Measurements from ENCODE around the gene SULT1B1.

The SULT1B1 gene

DNA sequence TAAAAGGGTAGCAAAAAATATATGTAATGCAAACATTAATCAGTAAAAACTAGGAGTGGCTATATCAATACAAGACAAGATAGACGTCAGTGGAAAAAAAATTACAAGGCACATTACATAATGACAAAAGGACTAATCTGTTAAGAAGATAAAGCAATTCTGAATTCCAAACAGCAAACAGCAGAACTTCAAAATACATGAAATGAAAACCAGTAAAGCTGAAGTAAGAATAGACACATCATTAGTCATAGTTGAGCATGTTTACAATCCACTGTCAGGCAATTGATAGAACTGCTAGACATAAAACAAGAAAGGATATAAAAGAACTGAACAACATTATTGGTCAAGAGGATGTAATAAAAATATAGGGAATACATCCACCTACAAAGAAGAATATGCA, 12.2 kb downstream of the SULT1B1 start:
- no peaks in the 10 kb centered on the region for H3K36me3 ChIP-seq (ENCODE audit: insufficient read depth, low read length)
- H3K27ac ChIP-seq (ENCODE audit: low read depth, low read length) = no peak overlapping the region
- no peaks in the 10 kb centered on the region for H3K27me3 ChIP-seq (ENCODE audit: control insufficient read depth in 1 of 2, insufficient read depth in 2 of 2, low read length in 2 of 2)
- no peaks in the 10 kb centered on the region for H3K4me1 ChIP-seq (ENCODE audit: insufficient read depth, low read length)
- H3K9ac ChIP-seq (ENCODE audit: low read length) = no peak overlapping the region
- no peak overlapping the region for H3K4me3 ChIP-seq (ENCODE audit: low read depth in 1 of 2, low read length in 2 of 2)
- H3K9me3 ChIP-seq (ENCODE audit: low read length) = no peaks in the 10 kb centered on the region

GRCh38 chr4:69744157-69744478, 16.3 kb downstream of the SULT1B1 start:
- H3K4me1 ChIP-seq (ENCODE audit: insufficient read depth, low read length) = no peaks in the 10 kb centered on the region
- no peaks in the 10 kb centered on the region for H3K27me3 ChIP-seq (ENCODE audit: control insufficient read depth in 1 of 2, insufficient read depth in 2 of 2, low read length in 2 of 2)
- no peak overlapping the region for H3K27ac ChIP-seq (ENCODE audit: low read depth, low read length)
- H3K4me3 ChIP-seq (ENCODE audit: low read depth in 1 of 2, low read length in 2 of 2) = no peak overlapping the region
- H3K9me3 ChIP-seq (ENCODE audit: low read length) = no peaks in the 10 kb centered on the region
- no peaks in the 10 kb centered on the region for H3K36me3 ChIP-seq (ENCODE audit: insufficient read depth, low read length)
- H3K9ac ChIP-seq (ENCODE audit: low read length) = no peak overlapping the region

DNA sequence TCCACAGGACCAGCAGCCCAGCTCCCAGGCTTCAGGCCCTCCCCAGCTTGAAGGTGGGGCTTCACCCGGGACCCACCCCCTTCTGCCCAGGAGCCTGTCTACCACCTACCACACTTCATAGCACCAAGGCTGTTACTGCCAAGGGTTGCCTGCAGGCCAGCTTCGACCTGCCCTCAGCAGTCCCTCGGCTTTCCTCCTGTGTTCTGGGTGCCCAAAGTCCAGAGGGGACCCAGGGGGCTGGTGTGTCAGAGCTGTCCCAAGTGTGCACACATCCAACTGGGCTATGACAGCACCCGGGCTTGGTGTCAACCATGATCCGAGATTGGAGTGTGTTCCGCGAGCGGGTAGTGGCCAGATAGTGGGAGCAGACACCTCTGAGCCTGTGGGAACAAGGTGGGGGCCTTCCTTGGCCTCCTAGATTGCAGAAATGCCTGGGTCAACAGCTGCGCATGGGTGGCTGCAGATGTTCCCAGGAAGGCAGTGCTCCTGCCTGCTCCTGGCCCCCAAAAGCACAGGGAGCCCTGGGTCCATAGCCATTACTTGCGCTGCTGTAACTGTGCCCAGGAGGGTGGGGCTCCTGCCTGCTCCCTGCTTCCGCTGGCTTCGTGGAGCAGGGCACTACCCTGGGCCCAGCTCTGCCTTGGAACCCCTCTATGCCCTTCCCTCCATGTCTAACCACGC, 16.8 kb downstream of the SULT1B1 start:
- Histone ChIP-seq H3K9me3 (ENCODE audit: low read length) (no peaks in the 10 kb centered on the region), H3K27ac (ENCODE audit: low read depth, low read length) (no peak overlapping the region)

GRCh38 chr4:69742596-69742995, 17.8 kb downstream of the SULT1B1 start:
- Histone ChIP-seq H3K9me3 (ENCODE audit: low read length) (no peaks in the 10 kb centered on the region), H3K36me3 (ENCODE audit: insufficient read depth, low read length) (no peaks in the 10 kb centered on the region), H3K4me3 (ENCODE audit: low read depth in 1 of 2, low read length in 2 of 2) (no peak overlapping the region), H3K9ac (ENCODE audit: low read length) (no peak overlapping the region), H3K27me3 (ENCODE audit: control insufficient read depth in 1 of 2, insufficient read depth in 2 of 2, low read length in 2 of 2) (no peaks in the 10 kb centered on the region), H3K27ac (ENCODE audit: low read depth, low read length) (no peak overlapping the region), H3K4me1 (ENCODE audit: insufficient read depth, low read length) (no peaks in the 10 kb centered on the region)

More for the DNA sequence above, 16.8 kb downstream of the SULT1B1 start:
- Histone ChIP-seq H3K9ac (ENCODE audit: low read length) (no peak overlapping the region), H3K4me1 (ENCODE audit: insufficient read depth, low read length) (no peaks in the 10 kb centered on the region), H3K27me3 (ENCODE audit: control insufficient read depth in 1 of 2, insufficient read depth in 2 of 2, low read length in 2 of 2) (no peaks in the 10 kb centered on the region), H3K4me3 (ENCODE audit: low read depth in 1 of 2, low read length in 2 of 2) (no peak overlapping the region), H3K36me3 (ENCODE audit: insufficient read depth, low read length) (no peaks in the 10 kb centered on the region)

GRCh38 chr4:69738872-69739271, 21.5 kb downstream of the SULT1B1 start:
- no peak overlapping the region for H3K27ac ChIP-seq (ENCODE audit: low read depth, low read length)

DNA sequence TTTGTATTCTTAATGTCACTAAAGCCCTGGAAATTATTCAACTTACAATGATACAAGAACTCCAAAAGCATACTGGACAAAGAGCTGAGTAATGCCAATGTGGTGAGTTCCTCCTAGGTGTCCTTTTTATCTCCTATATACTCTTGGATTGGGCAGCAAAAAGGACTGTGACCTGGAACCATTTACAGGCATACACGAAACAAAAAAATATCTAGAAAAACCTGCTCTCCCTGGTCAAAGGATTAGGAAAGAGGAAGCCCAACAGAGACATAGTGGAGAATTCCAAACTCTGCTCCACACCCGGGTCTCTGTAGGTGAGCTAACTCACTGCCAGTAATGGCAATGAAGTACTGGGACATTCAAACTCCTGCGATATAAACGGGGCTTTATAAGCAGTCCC, 25.3 kb downstream of the SULT1B1 start:
- H3K27ac ChIP-seq (ENCODE audit: low read depth, low read length) = no peak overlapping the region
- H3K4me3 ChIP-seq (ENCODE audit: low read depth in 1 of 2, low read length in 2 of 2) = no peak overlapping the region
- H3K9me3 ChIP-seq (ENCODE audit: low read length) = no peaks in the 10 kb centered on the region
- H3K4me1 ChIP-seq (ENCODE audit: insufficient read depth, low read length) = no peaks in the 10 kb centered on the region
- H3K36me3 ChIP-seq (ENCODE audit: insufficient read depth, low read length) = no peaks in the 10 kb centered on the region
- H3K9ac ChIP-seq (ENCODE audit: low read length) = no peak overlapping the region
- no peaks in the 10 kb centered on the region for H3K27me3 ChIP-seq (ENCODE audit: control insufficient read depth in 1 of 2, insufficient read depth in 2 of 2, low read length in 2 of 2)

More at GRCh38 chr4:69738872-69739271, 21.5 kb downstream of the SULT1B1 start:
- H3K27me3 ChIP-seq (ENCODE audit: control insufficient read depth in 1 of 2, insufficient read depth in 2 of 2, low read length in 2 of 2) = no peaks in the 10 kb centered on the region
- H3K4me3 ChIP-seq (ENCODE audit: low read depth in 1 of 2, low read length in 2 of 2) = no peak overlapping the region
- no peaks in the 10 kb centered on the region for H3K9me3 ChIP-seq (ENCODE audit: low read length)
- H3K9ac ChIP-seq (ENCODE audit: low read length) = no peak overlapping the region
- H3K4me1 ChIP-seq (ENCODE audit: insufficient read depth, low read length) = no peaks in the 10 kb centered on the region
- H3K36me3 ChIP-seq (ENCODE audit: insufficient read depth, low read length) = no peaks in the 10 kb centered on the region

DNA sequence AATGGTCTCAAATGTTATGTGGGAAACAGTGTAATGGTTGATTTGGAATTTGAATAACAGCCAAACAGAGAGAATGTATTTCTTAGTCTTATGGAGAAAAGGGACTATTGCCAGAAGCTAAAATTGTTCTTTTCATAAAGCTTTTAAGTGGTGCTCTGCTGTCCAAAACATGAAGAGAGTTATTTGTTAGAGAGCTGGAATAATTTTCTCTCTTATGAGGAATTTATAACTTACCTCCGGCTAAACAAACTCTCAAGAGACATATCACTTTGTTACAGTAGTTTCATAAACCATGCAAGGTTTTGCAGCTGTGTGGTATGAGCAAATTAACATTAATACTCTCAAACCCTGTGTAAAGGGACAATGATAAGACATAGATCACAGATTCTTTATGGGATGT, 28.6 kb downstream of the SULT1B1 start:
- no peak overlapping the region for H3K27ac ChIP-seq (ENCODE audit: low read depth, low read length)
- no peaks in the 10 kb centered on the region for H3K27me3 ChIP-seq (ENCODE audit: control insufficient read depth in 1 of 2, insufficient read depth in 2 of 2, low read length in 2 of 2)
- no peak overlapping the region for H3K4me3 ChIP-seq (ENCODE audit: low read depth in 1 of 2, low read length in 2 of 2)
- H3K9me3 ChIP-seq (ENCODE audit: low read length) = no peaks in the 10 kb centered on the region
- H3K4me1 ChIP-seq (ENCODE audit: insufficient read depth, low read length) = no peaks in the 10 kb centered on the region
- no peak overlapping the region for H3K9ac ChIP-seq (ENCODE audit: low read length)
- no peaks in the 10 kb centered on the region for H3K36me3 ChIP-seq (ENCODE audit: insufficient read depth, low read length)

GRCh38 chr4:69731241-69731640, 29.2 kb downstream of the SULT1B1 start:
- Histone ChIP-seq H3K27me3 (ENCODE audit: control insufficient read depth in 1 of 2, insufficient read depth in 2 of 2, low read length in 2 of 2) (no peaks in the 10 kb centered on the region), H3K9ac (ENCODE audit: low read length) (no peak overlapping the region), H3K9me3 (ENCODE audit: low read length) (no peaks in the 10 kb centered on the region), H3K27ac (ENCODE audit: low read depth, low read length) (no peak overlapping the region), H3K4me1 (ENCODE audit: insufficient read depth, low read length) (no peaks in the 10 kb centered on the region), H3K4me3 (ENCODE audit: low read depth in 1 of 2, low read length in 2 of 2) (no peak overlapping the region), H3K36me3 (ENCODE audit: insufficient read depth, low read length) (no peaks in the 10 kb centered on the region)

DNA sequence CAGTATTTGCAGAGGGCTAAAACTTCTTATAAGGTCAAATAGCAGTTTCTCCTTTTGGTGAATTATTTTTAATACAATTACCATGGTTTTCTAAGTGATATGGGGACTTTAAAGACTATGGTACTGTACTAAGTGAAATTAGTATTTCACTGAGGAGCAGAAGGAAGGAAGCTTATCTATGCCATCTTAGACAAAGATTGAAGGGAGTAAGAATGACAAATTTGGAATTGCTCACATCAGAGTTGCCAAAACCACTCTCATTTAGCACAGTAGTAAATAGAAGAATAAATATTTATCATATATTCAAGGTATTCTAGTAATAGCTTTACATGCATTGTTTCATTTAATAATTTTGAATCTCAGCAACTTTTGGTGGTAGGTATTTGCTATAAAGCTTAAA, 30.4 kb downstream of the SULT1B1 start:
- no peak overlapping the region for H3K4me3 ChIP-seq (ENCODE audit: low read depth in 1 of 2, low read length in 2 of 2)
- H3K27ac ChIP-seq (ENCODE audit: low read depth, low read length) = no peak overlapping the region
- no peaks in the 10 kb centered on the region for H3K36me3 ChIP-seq (ENCODE audit: insufficient read depth, low read length)
- no peaks in the 10 kb centered on the region for H3K9me3 ChIP-seq (ENCODE audit: low read length)
- no peaks in the 10 kb centered on the region for H3K4me1 ChIP-seq (ENCODE audit: insufficient read depth, low read length)
- no peak overlapping the region for H3K9ac ChIP-seq (ENCODE audit: low read length)
- no peaks in the 10 kb centered on the region for H3K27me3 ChIP-seq (ENCODE audit: control insufficient read depth in 1 of 2, insufficient read depth in 2 of 2, low read length in 2 of 2)

DNA sequence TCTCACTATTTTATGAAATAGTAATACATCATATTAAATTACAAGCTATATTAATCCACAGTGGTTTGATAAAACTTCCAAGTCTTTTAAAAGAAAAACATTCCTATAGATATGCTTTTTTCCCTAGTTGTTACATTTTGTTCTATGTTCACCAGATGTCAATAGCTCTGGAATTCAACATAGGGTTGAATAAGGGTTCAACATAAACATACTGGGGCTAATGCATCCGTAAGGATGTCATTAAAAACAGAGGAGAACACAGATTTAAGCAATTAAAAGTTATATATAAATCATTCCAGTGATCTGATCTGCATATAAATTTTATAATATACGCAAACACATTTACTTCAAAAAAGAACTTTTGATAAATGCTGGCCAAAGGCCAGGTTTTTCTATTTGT, 32.5 kb downstream of the SULT1B1 start:
- Histone ChIP-seq H3K36me3 (ENCODE audit: insufficient read depth, low read length) (no peaks in the 10 kb centered on the region), H3K27me3 (ENCODE audit: control insufficient read depth in 1 of 2, insufficient read depth in 2 of 2, low read length in 2 of 2) (no peaks in the 10 kb centered on the region), H3K4me3 (ENCODE audit: low read depth in 1 of 2, low read length in 2 of 2) (no peak overlapping the region), H3K27ac (ENCODE audit: low read depth, low read length) (no peak overlapping the region), H3K9ac (ENCODE audit: low read length) (no peak overlapping the region), H3K9me3 (ENCODE audit: low read length) (no peaks in the 10 kb centered on the region), H3K4me1 (ENCODE audit: insufficient read depth, low read length) (no peaks in the 10 kb centered on the region)

DNA sequence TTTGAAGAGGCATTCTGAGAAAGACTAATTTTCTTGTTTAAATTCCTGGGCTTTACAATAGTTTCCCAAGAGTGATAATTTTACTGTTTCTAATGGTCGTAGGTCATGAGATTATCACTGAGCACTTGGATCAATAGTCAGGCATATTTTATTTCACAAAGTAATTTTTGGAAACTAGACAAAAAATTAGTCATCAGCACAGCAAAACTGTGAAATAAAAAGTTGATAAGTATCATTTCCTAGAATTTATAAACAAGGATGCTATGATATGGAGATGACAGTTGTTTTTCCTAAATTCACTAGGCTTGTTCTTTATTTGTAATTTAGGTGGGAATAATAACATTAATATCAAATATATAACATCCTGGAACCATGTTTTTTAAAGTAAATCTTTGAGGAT, 33.0 kb downstream of the SULT1B1 start:
- Histone ChIP-seq H3K9me3 (ENCODE audit: low read length) (no peaks in the 10 kb centered on the region), H3K36me3 (ENCODE audit: insufficient read depth, low read length) (no peaks in the 10 kb centered on the region), H3K4me3 (ENCODE audit: low read depth in 1 of 2, low read length in 2 of 2) (no peak overlapping the region), H3K9ac (ENCODE audit: low read length) (no peak overlapping the region), H3K27ac (ENCODE audit: low read depth, low read length) (no peak overlapping the region), H3K27me3 (ENCODE audit: control insufficient read depth in 1 of 2, insufficient read depth in 2 of 2, low read length in 2 of 2) (no peaks in the 10 kb centered on the region), H3K4me1 (ENCODE audit: insufficient read depth, low read length) (no peaks in the 10 kb centered on the region)

DNA sequence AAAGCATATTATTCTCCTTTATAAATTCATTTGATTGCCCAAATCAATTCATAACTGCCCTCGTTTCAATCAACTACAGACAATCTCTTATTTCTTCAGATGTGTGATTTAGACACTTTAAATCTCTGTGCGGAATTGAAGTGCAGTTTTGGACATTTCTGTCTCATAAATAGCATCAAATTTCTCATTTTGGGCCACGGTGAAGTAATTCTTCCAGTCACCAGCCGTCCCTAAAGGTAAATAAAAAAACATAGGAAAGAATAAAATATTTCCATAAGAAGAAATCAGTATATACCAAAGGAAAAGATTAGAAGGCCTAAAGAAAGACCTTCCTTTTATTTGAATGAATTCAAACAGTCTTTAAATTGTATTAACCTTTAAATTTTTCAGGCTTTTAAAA, 33.4 kb downstream of the SULT1B1 start:
- no peaks in the 10 kb centered on the region for H3K9me3 ChIP-seq (ENCODE audit: low read length)
- no peak overlapping the region for H3K4me3 ChIP-seq (ENCODE audit: low read depth in 1 of 2, low read length in 2 of 2)
- no peaks in the 10 kb centered on the region for H3K36me3 ChIP-seq (ENCODE audit: insufficient read depth, low read length)
- H3K4me1 ChIP-seq (ENCODE audit: insufficient read depth, low read length) = no peaks in the 10 kb centered on the region
- no peak overlapping the region for H3K27ac ChIP-seq (ENCODE audit: low read depth, low read length)
- H3K27me3 ChIP-seq (ENCODE audit: control insufficient read depth in 1 of 2, insufficient read depth in 2 of 2, low read length in 2 of 2) = no peaks in the 10 kb centered on the region
- H3K9ac ChIP-seq (ENCODE audit: low read length) = no peak overlapping the region

Data from muscle layer of colon (tissue), 2 donors.